Mesendoderm (in vitro differentiated cells): ENCODE measurements around the gene RYR3.

Experiments
- DNase-seq: peaks from one replicate; pipeline ENCODE4 v3.0.0; 2013
- H2AK5ac ChIP-seq: 2 replicates; pipeline ENCODE4 v1.6.1; 2013; ENCODE audit warnings: low read length, inconsistent platforms
- H2BK120ac ChIP-seq: 2 replicates; pipeline ENCODE4 v1.6.1; 2013; ENCODE audit warnings: low read depth, mild to moderate bottlenecking, low read length, moderate library complexity, mixed read lengths
- H2BK15ac ChIP-seq: replicated peaks from 2 replicates; pipeline ENCODE4 v1.6.1; 2013; ENCODE audit warnings: low read depth, mild to moderate bottlenecking, moderate library complexity
- H2BK5ac ChIP-seq: 2 replicates; pipeline ENCODE4 v1.6.1; 2013; ENCODE audit warnings: low read length, inconsistent platforms
- H3K18ac ChIP-seq: 2 replicates; pipeline ENCODE4 v1.6.1; 2013; ENCODE audit warnings: mild to moderate bottlenecking, low read length, mixed read lengths
- H3K23ac ChIP-seq: one replicate; pipeline ENCODE4 v1.6.1; 2013; ENCODE audit warnings: low read length
- H3K27ac ChIP-seq: 2 replicates; pipeline ENCODE4 v1.5.1; 2013; ENCODE audit warnings: low read depth, mild to moderate bottlenecking, inconsistent platforms, low read length, moderate library complexity
- H3K27me3 ChIP-seq: 2 replicates; pipeline ENCODE4 v1.6.1; 2013; ENCODE audit warnings: low read length, control low read depth, mild to moderate bottlenecking, inconsistent platforms; ENCODE audit not compliant: insufficient read depth, poor library complexity
- H3K36me3 ChIP-seq: 2 replicates; pipeline ENCODE4 v1.6.1; 2013; ENCODE audit warnings: low read length, inconsistent platforms; ENCODE audit not compliant: control insufficient read depth, insufficient read depth
- H3K4ac ChIP-seq: one replicate; pipeline ENCODE4 v1.6.1; 2013; ENCODE audit warnings: low read depth, mild to moderate bottlenecking, low read length, moderate library complexity
- H3K4me1 ChIP-seq: 2 replicates; pipeline ENCODE4 v1.6.1; 2013; ENCODE audit warnings: low read depth, low read length, inconsistent platforms; ENCODE audit not compliant: control insufficient read depth
- H3K4me2 ChIP-seq: 2 replicates; pipeline ENCODE4 v1.6.1; 2013; ENCODE audit warnings: low read length
- H3K4me3 ChIP-seq: 2 replicates; pipeline ENCODE4 v1.5.1; 2013; ENCODE audit warnings: mild to moderate bottlenecking, low read length
- H3K56ac ChIP-seq: one replicate; pipeline ENCODE4 v1.6.1; 2013; ENCODE audit warnings: low read length
- H3K79me1 ChIP-seq: 2 replicates; pipeline ENCODE4 v1.6.1; 2013; ENCODE audit warnings: low read length, inconsistent platforms
- H3K79me2 ChIP-seq: 2 replicates; pipeline ENCODE4 v1.6.1; 2013; ENCODE audit warnings: mild to moderate bottlenecking, low read length; ENCODE audit not compliant: control insufficient read depth, insufficient read depth
- H3K9ac ChIP-seq: 2 replicates; pipeline ENCODE4 v1.6.1; 2013; ENCODE audit warnings: low read length, inconsistent platforms
- H4K5ac ChIP-seq: one replicate; pipeline ENCODE4 v1.6.1; 2013; ENCODE audit warnings: low read length
- H4K8ac ChIP-seq: one replicate; pipeline ENCODE4 v1.6.1; 2013; ENCODE audit warnings: low read depth, mild to moderate bottlenecking, control low read depth, low read length, moderate library complexity
- WGBS: extraction: QIAGEN DNeasy Blood & Tissue Kit; methylation state at CpG from one replicate; pipeline ENCODE4 v1.1.7; 2013; ENCODE audit warnings: low lambda C conversion rate, missing lambda C conversion rate; ENCODE audit not compliant: insufficient coverage; ENCODE audit errors: extremely low coverage; 5-methylcytosine and 5-hydroxymethylcytosine counted together

RYR3 gene

GRCh38 chr15:33785366-33785765, 474.6 kb downstream of the RYR3 start:
- Histone ChIP-seq H3K4ac (no peak overlapping the region), H3K79me2 (no peaks in the 10 kb centered on the region), H3K27me3 (no peaks in the 10 kb centered on the region), H4K5ac (no peak overlapping the region), H2AK5ac (no peak overlapping the region), H4K8ac (no peak overlapping the region), H3K36me3 (no peaks in the 10 kb centered on the region), H3K4me2 (no peak overlapping the region), H3K4me1 (peaks cover 1% of the 10 kb centered on the region), H3K79me1 (no peaks in the 10 kb centered on the region), H2BK120ac (no peak overlapping the region), H3K27ac (no peak overlapping the region), H3K18ac (no peak overlapping the region), H3K23ac (no peak overlapping the region), H2BK15ac (no peak overlapping the region), H3K56ac (no peak overlapping the region), H2BK5ac (no peak overlapping the region), H3K9ac (no peak overlapping the region), H3K4me3 (no peak overlapping the region)
- DNase-seq, result no peak
- no CpG with 5 or more reads among the region's 6 CpGs for WGBS

- Histone ChIP-seq H3K9ac (no peak overlapping the region), H2AK5ac (no peak overlapping the region), H3K79me2 (no peaks in the 10 kb centered on the region), H3K4me2 (no peak overlapping the region), H4K5ac (no peak overlapping the region), H3K27me3 (no peaks in the 10 kb centered on the region), H3K18ac (no peak overlapping the region), H4K8ac (no peak overlapping the region), H3K56ac (no peak overlapping the region), H3K27ac (no peak overlapping the region), H3K79me1 (no peaks in the 10 kb centered on the region), H2BK120ac (no peak overlapping the region), H2BK5ac (no peak overlapping the region), H3K4me1 (peaks cover 1% of the 10 kb centered on the region), H3K23ac (no peak overlapping the region), H2BK15ac (no peak overlapping the region), H3K4me3 (no peak overlapping the region), H3K36me3 (no peaks in the 10 kb centered on the region), H3K4ac (no peak overlapping the region)
- peak; percentile 62 for DNase-seq
- WGBS, result no CpG with 5 or more reads among the region's 9 CpGs
Observed at GRCh38 chr15:33788906-33789540, 478.3 kb downstream of the RYR3 start.

- no peak for DNase-seq
- Histone ChIP-seq H2AK5ac (no peak overlapping the region), H3K4me3 (no peak overlapping the region), H3K18ac (no peak overlapping the region), H3K36me3 (no peaks in the 10 kb centered on the region), H3K56ac (no peak overlapping the region), H2BK120ac (no peak overlapping the region), H3K79me2 (no peaks in the 10 kb centered on the region), H3K27ac (no peak overlapping the region), H2BK5ac (no peak overlapping the region), H4K8ac (no peak overlapping the region), H3K4me1 (no peaks in the 10 kb centered on the region), H3K4ac (no peak overlapping the region), H4K5ac (no peak overlapping the region), H3K27me3 (no peaks in the 10 kb centered on the region), H3K79me1 (no peaks in the 10 kb centered on the region), H3K23ac (no peak overlapping the region), H3K4me2 (no peak overlapping the region), H3K9ac (no peak overlapping the region), H2BK15ac (no peak overlapping the region)
- no CpG with 5 or more reads among the region's 5 CpGs for WGBS
Observed at GRCh38 chr15:33794453-33794852, 483.7 kb downstream of the RYR3 start.

- H3K79me2 ChIP-seq, result no peaks in the 10 kb centered on the region
- no peaks in the 10 kb centered on the region for H3K27me3 ChIP-seq
- H3K4me2 ChIP-seq, result no peak overlapping the region
- no peak overlapping the region for H2BK15ac ChIP-seq
- H3K4me1 ChIP-seq, result no peaks in the 10 kb centered on the region
- H3K23ac ChIP-seq, result no peak overlapping the region
- no peak overlapping the region for H3K18ac ChIP-seq
- H3K4me3 ChIP-seq, result no peak overlapping the region
- H3K9ac ChIP-seq, result no peak overlapping the region
- H3K4ac ChIP-seq, result no peak overlapping the region
- H3K36me3 ChIP-seq, result no peaks in the 10 kb centered on the region
- H4K8ac ChIP-seq, result no peak overlapping the region
- no peak overlapping the region for H3K56ac ChIP-seq
- no CpG with 5 or more reads among the region's 3 CpGs for WGBS
- no peak for DNase-seq
- no peak overlapping the region for H4K5ac ChIP-seq
- no peak overlapping the region for H2AK5ac ChIP-seq
- H3K79me1 ChIP-seq, result no peaks in the 10 kb centered on the region
- H2BK120ac ChIP-seq, result no peak overlapping the region
- no peak overlapping the region for H3K27ac ChIP-seq
- H2BK5ac ChIP-seq, result no peak overlapping the region
Observed at GRCh38 chr15:33795070-33795469, 484.3 kb downstream of the RYR3 start.

GRCh38 chr15:33797651-33798050, 486.9 kb downstream of the RYR3 start:
- no peak overlapping the region for H3K4ac ChIP-seq
- no peak overlapping the region for H2BK15ac ChIP-seq
- no peaks in the 10 kb centered on the region for H3K27me3 ChIP-seq
- H3K4me1 ChIP-seq, result no peaks in the 10 kb centered on the region
- no peak overlapping the region for H2AK5ac ChIP-seq
- H2BK5ac ChIP-seq, result no peak overlapping the region
- no CpG with 5 or more reads among the region's 2 CpGs for WGBS
- no peaks in the 10 kb centered on the region for H3K36me3 ChIP-seq
- H3K23ac ChIP-seq, result no peak overlapping the region
- no peak overlapping the region for H3K56ac ChIP-seq
- no peak overlapping the region for H3K4me3 ChIP-seq
- H3K18ac ChIP-seq, result no peak overlapping the region
- H2BK120ac ChIP-seq, result no peak overlapping the region
- no peak overlapping the region for H3K4me2 ChIP-seq
- H4K8ac ChIP-seq, result no peak overlapping the region
- no peak overlapping the region for H4K5ac ChIP-seq
- no peak overlapping the region for H3K27ac ChIP-seq
- no peaks in the 10 kb centered on the region for H3K79me2 ChIP-seq
- no peak for DNase-seq
- no peak overlapping the region for H3K9ac ChIP-seq
- H3K79me1 ChIP-seq, result no peaks in the 10 kb centered on the region

GRCh38 chr15:33801954-33802353, 491.2 kb downstream of the RYR3 start:
- Histone ChIP-seq H3K4me2 (no peak overlapping the region), H3K9ac (no peak overlapping the region), H3K4me1 (no peaks in the 10 kb centered on the region), H2AK5ac (no peak overlapping the region), H3K56ac (no peak overlapping the region), H4K5ac (no peak overlapping the region), H2BK120ac (no peak overlapping the region), H3K4me3 (no peak overlapping the region), H3K4ac (no peak overlapping the region), H3K27ac (no peak overlapping the region), H2BK15ac (no peak overlapping the region), H3K23ac (no peak overlapping the region), H4K8ac (no peak overlapping the region), H3K18ac (no peak overlapping the region), H2BK5ac (no peak overlapping the region), H3K79me2 (no peaks in the 10 kb centered on the region), H3K79me1 (no peaks in the 10 kb centered on the region), H3K27me3 (no peaks in the 10 kb centered on the region), H3K36me3 (no peaks in the 10 kb centered on the region)
- WGBS, result no CpG with 5 or more reads among the region's 2 CpGs
- no peak for DNase-seq
